Measurements from ENCODE around the gene GPSM3. TPM values are rescaled to one million over a fixed set of nuclear protein-coding genes. Genes with fewer than 3 reads are reported as not detected.
"Not testable (repeated sequence)": the region's sequence is repeated elsewhere in the genome, so short reads cannot be mapped to it uniquely, and the experiment has no call there.

GPSM3 gene
- total and polyA plus RNA-seq, 2 donors (not counting 1 experiment from before 2014, with no cell fraction given): 2.3 to 7.0 TPM

GRCh38 chr6:32146287-32146686, 46.2 kb downstream of the GPSM3 start:
- DNase-seq (ENCODE audit: low read depth in 2 of 2): no peak
- H3K9ac ChIP-seq (ENCODE audit: insufficient read depth, low read length): no peak overlapping the region
- H3K36me3 ChIP-seq (ENCODE audit: control insufficient read depth, insufficient read depth, low read length): no peaks in the 10 kb centered on the region
- H3K4me1 ChIP-seq (ENCODE audit: control insufficient read depth, extremely low read depth, insufficient read depth, low read length): no peaks in the 10 kb centered on the region
- no peaks in the 10 kb centered on the region for H3K27me3 ChIP-seq (ENCODE audit: control insufficient read depth, insufficient read depth, low read length)
- no peak overlapping the region for H3K27ac ChIP-seq (ENCODE audit: insufficient read depth, low read length)
- TF ChIP-seq, protein P1, sequence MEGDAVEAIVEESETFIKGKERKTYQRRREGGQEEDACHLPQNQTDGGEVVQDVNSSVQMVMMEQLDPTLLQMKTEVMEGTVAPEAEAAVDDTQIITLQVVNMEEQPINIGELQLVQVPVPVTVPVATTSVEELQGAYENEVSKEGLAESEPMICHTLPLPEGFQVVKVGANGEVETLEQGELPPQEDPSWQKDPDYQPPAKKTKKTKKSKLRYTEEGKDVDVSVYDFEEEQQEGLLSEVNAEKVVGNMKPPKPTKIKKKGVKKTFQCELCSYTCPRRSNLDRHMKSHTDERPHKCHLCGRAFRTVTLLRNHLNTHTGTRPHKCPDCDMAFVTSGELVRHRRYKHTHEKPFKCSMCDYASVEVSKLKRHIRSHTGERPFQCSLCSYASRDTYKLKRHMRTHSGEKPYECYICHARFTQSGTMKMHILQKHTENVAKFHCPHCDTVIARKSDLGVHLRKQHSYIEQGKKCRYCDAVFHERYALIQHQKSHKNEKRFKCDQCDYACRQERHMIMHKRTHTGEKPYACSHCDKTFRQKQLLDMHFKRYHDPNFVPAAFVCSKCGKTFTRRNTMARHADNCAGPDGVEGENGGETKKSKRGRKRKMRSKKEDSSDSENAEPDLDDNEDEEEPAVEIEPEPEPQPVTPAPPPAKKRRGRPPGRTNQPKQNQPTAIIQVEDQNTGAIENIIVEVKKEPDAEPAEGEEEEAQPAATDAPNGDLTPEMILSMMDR (conservative IDR thresholded peaks at IDR 0.05 in 1 of 2, IDR thresholded peaks at IDR 0.05 in 1 of 2; ENCODE audit: low read depth in 1 of 2, low read length in 2 of 2): no peak
- TF ChIP-seq EZH2 (IDR thresholded peaks at IDR 0.05; ENCODE audit: low read length, missing control alignments): no peak
- no peak overlapping the region for H3K4me3 ChIP-seq (replicated peaks in 1 of 4; ENCODE audit: control extremely low read depth in 1 of 4, insufficient read depth in 1 of 4, low read depth in 3 of 4, low read length in 4 of 4)
- H3K79me2 ChIP-seq (ENCODE audit: control insufficient read depth, insufficient read depth, low read length): no peaks in the 10 kb centered on the region
- H3K4me2 ChIP-seq (ENCODE audit: extremely low read depth, insufficient read depth, low read length): no peak overlapping the region
- H3K9me3 ChIP-seq (ENCODE audit: control insufficient read depth, insufficient read depth, low read depth, low read length): no peaks in the 10 kb centered on the region
- H4K20me1 ChIP-seq (ENCODE audit: control insufficient read depth, extremely low read depth, insufficient read depth, low read length): no peaks in the 10 kb centered on the region
- no peak overlapping the region for H2AFZ ChIP-seq (ENCODE audit: low read length)

DNA sequence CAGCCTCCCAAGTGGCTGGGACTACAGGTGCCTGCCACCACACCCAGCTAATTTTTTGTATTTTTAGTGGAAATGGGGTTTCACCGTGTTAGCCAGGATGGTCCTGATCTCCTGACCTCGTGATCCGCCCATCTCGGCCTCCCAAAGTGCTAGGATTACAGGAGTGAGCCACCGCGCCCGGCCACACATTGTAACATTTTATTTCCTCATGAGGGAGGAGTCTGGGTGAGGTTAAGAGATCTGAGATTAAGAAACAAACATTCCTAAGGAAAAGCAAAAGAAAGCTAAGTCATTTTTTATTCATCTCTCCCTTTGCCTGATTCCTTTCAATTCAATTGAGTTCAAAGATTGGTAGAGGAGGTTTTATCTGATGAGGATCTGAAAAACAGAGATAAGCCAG, 48.2 kb downstream of the GPSM3 start:
- H3K4me1 ChIP-seq (ENCODE audit: control insufficient read depth, extremely low read depth, insufficient read depth, low read length); H3K4me3 ChIP-seq (replicated peaks in 1 of 4; ENCODE audit: control extremely low read depth in 1 of 4, insufficient read depth in 1 of 4, low read depth in 3 of 4, low read length in 4 of 4); DNase-seq (ENCODE audit: low read depth in 2 of 2); H3K79me2 ChIP-seq (ENCODE audit: control insufficient read depth, insufficient read depth, low read length); H4K20me1 ChIP-seq (ENCODE audit: control insufficient read depth, extremely low read depth, insufficient read depth, low read length); H2AFZ ChIP-seq (ENCODE audit: low read length); H3K9me3 ChIP-seq (ENCODE audit: control insufficient read depth, insufficient read depth, low read depth, low read length); H3K27ac ChIP-seq (ENCODE audit: insufficient read depth, low read length); H3K9ac ChIP-seq (ENCODE audit: insufficient read depth, low read length); H3K4me2 ChIP-seq (ENCODE audit: extremely low read depth, insufficient read depth, low read length); H3K36me3 ChIP-seq (ENCODE audit: control insufficient read depth, insufficient read depth, low read length); H3K27me3 ChIP-seq (ENCODE audit: control insufficient read depth, insufficient read depth, low read length): not testable (repeated sequence)

Other genes starting within 250 kb of the GPSM3 start
- gene CFB, start 246.5 kb downstream of the GPSM3 start, total RNA-seq: 62.9 and 87.1 TPM in 2 replicates
- gene CFB, start 246.5 kb downstream of the GPSM3 start, polyA plus RNA-seq: 21.7 and 22.9 TPM in 2 replicates
- 85.5 and 111 TPM in 2 replicates for gene NELFE, start 233.7 kb downstream of the GPSM3 start, total RNA-seq
- 81.7 and 119 TPM in 2 replicates for gene NELFE, start 233.7 kb downstream of the GPSM3 start, polyA plus RNA-seq
- gene SKIC2, start 233.5 kb downstream of the GPSM3 start, total RNA-seq: 56.2 and 58.0 TPM in 2 replicates
- gene SKIC2, start 233.5 kb downstream of the GPSM3 start, polyA plus RNA-seq: 21.6 and 29.9 TPM in 2 replicates
- gene DXO, start 220.5 kb downstream of the GPSM3 start, total RNA-seq: 11.6 and 14.0 TPM in 2 replicates
- gene DXO, start 220.5 kb downstream of the GPSM3 start, polyA plus RNA-seq: 9.1 and 11.8 TPM in 2 replicates
- gene C4A, start 210.6 kb downstream of the GPSM3 start, total RNA-seq: 21.1 and 46.0 TPM in 2 replicates
- gene C4A, start 210.6 kb downstream of the GPSM3 start, polyA plus RNA-seq: 5.7 and 25.2 TPM in 2 replicates
- gene C4B, start 177.8 kb downstream of the GPSM3 start, total RNA-seq: 19.0 and 43.9 TPM in 2 replicates
- gene C4B, start 177.8 kb downstream of the GPSM3 start, polyA plus RNA-seq: 4.9 and 16.2 TPM in 2 replicates
- gene CYP21A2, start 154.2 kb downstream of the GPSM3 start, total RNA-seq: not detected in 2 replicates
- gene CYP21A2, start 154.2 kb downstream of the GPSM3 start, polyA plus RNA-seq: not detected in 2 replicates
- 63.9 and 113 TPM in 2 replicates for gene TNXB, start 83.3 kb downstream of the GPSM3 start, total RNA-seq
- 8.1 and 13.0 TPM in 2 replicates for gene TNXB, start 83.3 kb downstream of the GPSM3 start, polyA plus RNA-seq
- gene ATF6B, start 64.4 kb downstream of the GPSM3 start, total RNA-seq: 8.0 and 15.7 TPM in 2 replicates
- gene ATF6B, start 64.4 kb downstream of the GPSM3 start, polyA plus RNA-seq: 35.5 and 36.2 TPM in 2 replicates
- gene FKBPL, start 62.4 kb downstream of the GPSM3 start, total RNA-seq: 7.4 and 7.6 TPM in 2 replicates
- 2.4 and 3.5 TPM in 2 replicates for gene FKBPL, start 62.4 kb downstream of the GPSM3 start, polyA plus RNA-seq
- gene PRRT1, start 40.7 kb downstream of the GPSM3 start, total RNA-seq: 0.26 and 0.33 TPM in 2 replicates
- gene PRRT1, start 40.7 kb downstream of the GPSM3 start, polyA plus RNA-seq: 0.61 and 0.73 TPM in 2 replicates
- 15.9 and 37.3 TPM in 2 replicates for gene PPT2, start 38.5 kb downstream of the GPSM3 start, total RNA-seq
- 13.7 and 21.6 TPM in 2 replicates for gene PPT2, start 38.5 kb downstream of the GPSM3 start, polyA plus RNA-seq
- gene EGFL8, start 28.0 kb downstream of the GPSM3 start, total RNA-seq: 0.99 and 1.0 TPM in 2 replicates
- gene EGFL8, start 28.0 kb downstream of the GPSM3 start, polyA plus RNA-seq: 0.77 and 2.3 TPM in 2 replicates
- gene AGPAT1, start 16.6 kb downstream of the GPSM3 start, total RNA-seq: 15.9 and 22.1 TPM in 2 replicates
- gene AGPAT1, start 16.6 kb downstream of the GPSM3 start, polyA plus RNA-seq: 79.0 and 92.1 TPM in 2 replicates
- gene RNF5, start 14.2 kb downstream of the GPSM3 start, total RNA-seq: 22.1 and 23.9 TPM in 2 replicates
- 54.5 and 63.4 TPM in 2 replicates for gene RNF5, start 14.2 kb downstream of the GPSM3 start, polyA plus RNA-seq
- 0.26 and 0.50 TPM in 2 replicates for gene AGER, start 8.4 kb downstream of the GPSM3 start, total RNA-seq
- 0.78 and 0.99 TPM in 2 replicates for gene AGER, start 8.4 kb downstream of the GPSM3 start, polyA plus RNA-seq
- 23.6 and 35.0 TPM in 2 replicates for gene PBX2, start 2.4 kb downstream of the GPSM3 start, total RNA-seq
- 39.4 and 41.8 TPM in 2 replicates for gene PBX2, start 2.4 kb downstream of the GPSM3 start, polyA plus RNA-seq
- gene NOTCH4, start 31.4 kb upstream of the GPSM3 start, total RNA-seq: 0.77 and 0.99 TPM in 2 replicates
- 0.42 and 0.66 TPM in 2 replicates for gene NOTCH4, start 31.4 kb upstream of the GPSM3 start, polyA plus RNA-seq
- gene TSBP1, start 179.3 kb upstream of the GPSM3 start, total RNA-seq: under 0.01 TPM in 1 of 2 replicates, not detected in the other
- gene TSBP1, start 179.3 kb upstream of the GPSM3 start, polyA plus RNA-seq: not detected in 2 replicates
- not detected in 2 replicates for gene BTNL2, start 214.5 kb upstream of the GPSM3 start, total RNA-seq
- gene BTNL2, start 214.5 kb upstream of the GPSM3 start, polyA plus RNA-seq: not detected in 2 replicates
- gene HLA-DRA, start 247.2 kb upstream of the GPSM3 start, total RNA-seq: 0.17 and 1.0 TPM in 2 replicates
- gene HLA-DRA, start 247.2 kb upstream of the GPSM3 start, polyA plus RNA-seq: 0.25 and 0.99 TPM in 2 replicates